SU-DHL-6 (cell line): Measurements from ENCODE around the gene ST6GAL1.

ENCODE experiments used
- H2AFZ ChIP-seq: fragments of 200-600 bp; sonication (generic); 2 replicates; pipeline ENCODE4 v1.6.1; 2014; ENCODE audit warnings: low read depth, mild to moderate bottlenecking, moderate library complexity, mixed read lengths, antibody characterized with exemption, low read length; ENCODE audit not compliant: severe bottlenecking
- H3F3A ChIP-seq: fragments of 200-600 bp; shearing (Covaris generic); 2 replicates; pipeline ENCODE4 v1.6.0; 2016; ENCODE audit warnings: antibody characterized with exemption, mild to moderate bottlenecking; ENCODE audit not compliant: insufficient read depth
- H3K27ac ChIP-seq: fragments of 200-600 bp; sonication (generic); 2 replicates; pipeline ENCODE4 v1.5.1; 2016; ENCODE audit warnings: low read depth, mild to moderate bottlenecking, low read length, moderate library complexity, mixed read lengths
- H3K27me3 ChIP-seq: fragments of 200-600 bp; sonication (generic), shearing (Covaris generic); 2 replicates; pipeline ENCODE4 v1.6.0; 2014; ENCODE audit warnings: mild to moderate bottlenecking, low read length
- H3K36me3 ChIP-seq: fragments of 200-600 bp; sonication (generic); 2 replicates; pipeline ENCODE4 v1.6.1; 2014; ENCODE audit warnings: mild to moderate bottlenecking, low read length, mixed read lengths
- H3K4me2 ChIP-seq: fragments of 300-600, 200-600 bp; shearing (Covaris generic), sonication (generic); 2 replicates; pipeline ENCODE4 v1.6.0; 2014; ENCODE audit warnings: low read length, low read depth, mild to moderate bottlenecking; ENCODE audit not compliant: poor library complexity, severe bottlenecking
- H3K4me3 ChIP-seq: fragments of 200-600 bp; sonication (generic); 2 replicates; pipeline ENCODE4 v1.5.1; 2014; ENCODE audit warnings: antibody characterized with exemption, low read length, mild to moderate bottlenecking, mixed read lengths; ENCODE audit not compliant: insufficient read depth, poor library complexity, severe bottlenecking
- H3K79me2 ChIP-seq: fragments of 200-600 bp; sonication (generic); 2 replicates; pipeline ENCODE4 v1.6.1; 2014; ENCODE audit warnings: mild to moderate bottlenecking, low read length, moderate library complexity; ENCODE audit not compliant: insufficient read depth
- H3K9ac ChIP-seq: fragments of 200-600 bp; sonication (generic); 2 replicates; pipeline ENCODE4 v1.7.0; 2014; ENCODE audit warnings: mild to moderate bottlenecking, low read length
- H3K9me2 ChIP-seq: fragments of 200-600 bp; sonication (generic); replicated peaks from 2 replicates; pipeline ENCODE4 v1.6.1; 2014; ENCODE audit warnings: low read length; ENCODE audit not compliant: insufficient read depth
- H3K9me3 ChIP-seq: fragments of 200-600 bp; sonication (generic); 2 replicates; pipeline ENCODE4 v1.6.1; 2014; ENCODE audit warnings: low read length, mixed read lengths; ENCODE audit not compliant: insufficient read depth
- H4K20me1 ChIP-seq: fragments of 200-600 bp; sonication (generic); 2 replicates; pipeline ENCODE4 v1.6.1; 2014; ENCODE audit warnings: low read depth, mild to moderate bottlenecking, antibody characterized with exemption, low read length, moderate library complexity, mixed read lengths
- EZH2phosphoT487 ChIP-seq: fragments of 200-600 bp; sonication (generic), shearing (Covaris generic); conservative IDR thresholded peaks from 2 replicates; pipeline ENCODE4 v1.6.1; 2018; ENCODE audit warnings: mild to moderate bottlenecking, antibody characterized with exemption, low read length, moderate library complexity, mixed read lengths
- TF ChIP-seq, protein P1 (sequence below): fragments of 200-600 bp; sonication (generic); IDR thresholded peaks from one replicate; pipeline ENCODE4 v1.5.1; 2017; ENCODE audit warnings: antibody characterized with exemption, mild to moderate bottlenecking, low read length, moderate library complexity; ENCODE audit not compliant: insufficient read depth, poor library complexity, severe bottlenecking

ST6GAL1 gene

DNA sequence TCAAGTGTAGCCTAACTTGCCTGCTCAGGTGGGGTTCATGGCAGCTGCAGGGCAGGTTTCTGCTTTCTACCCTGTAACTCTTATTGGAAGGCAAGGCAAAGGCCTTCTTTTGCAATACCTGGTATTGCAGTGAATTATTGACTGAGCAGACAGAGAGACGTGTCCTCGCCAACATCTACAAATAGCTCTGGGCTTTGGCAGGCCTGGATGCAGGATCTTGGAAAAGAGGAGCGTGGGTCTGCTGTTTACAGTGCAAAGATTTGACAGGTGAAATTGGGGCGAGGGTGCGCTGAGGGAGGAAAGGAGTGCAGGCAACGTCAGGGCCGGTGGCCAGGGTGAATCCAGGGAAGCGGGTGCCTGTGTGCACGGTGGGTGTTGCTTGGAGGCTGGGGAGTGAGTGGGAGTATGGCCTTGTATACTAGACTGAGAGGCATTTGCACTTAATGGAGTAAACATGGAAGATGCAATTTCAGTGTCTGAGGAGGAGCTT is 44.5 kb downstream of the ST6GAL1 start:
- Histone ChIP-seq H3K9me3 (no peaks in the 10 kb centered on the region), H3K9me2 (no peaks in the 10 kb centered on the region), H2AFZ (no peak overlapping the region), H3K9ac (no peak overlapping the region), H3F3A (no peaks in the 10 kb centered on the region), H4K20me1 (no peaks in the 10 kb centered on the region), H3K4me3 (no peak overlapping the region), H3K27ac (no peak overlapping the region), H3K36me3 (peaks cover 9% of the 10 kb centered on the region; the same call in 1 of the 2 replicates), H3K4me2 (no peak overlapping the region), H3K79me2 (peaks cover 3% of the 10 kb centered on the region; the same call in 1 of the 2 replicates), H3K27me3 (no peaks in the 10 kb centered on the region)
- no peak for TF ChIP-seq EZH2phosphoT487
- TF ChIP-seq, protein P1, sequence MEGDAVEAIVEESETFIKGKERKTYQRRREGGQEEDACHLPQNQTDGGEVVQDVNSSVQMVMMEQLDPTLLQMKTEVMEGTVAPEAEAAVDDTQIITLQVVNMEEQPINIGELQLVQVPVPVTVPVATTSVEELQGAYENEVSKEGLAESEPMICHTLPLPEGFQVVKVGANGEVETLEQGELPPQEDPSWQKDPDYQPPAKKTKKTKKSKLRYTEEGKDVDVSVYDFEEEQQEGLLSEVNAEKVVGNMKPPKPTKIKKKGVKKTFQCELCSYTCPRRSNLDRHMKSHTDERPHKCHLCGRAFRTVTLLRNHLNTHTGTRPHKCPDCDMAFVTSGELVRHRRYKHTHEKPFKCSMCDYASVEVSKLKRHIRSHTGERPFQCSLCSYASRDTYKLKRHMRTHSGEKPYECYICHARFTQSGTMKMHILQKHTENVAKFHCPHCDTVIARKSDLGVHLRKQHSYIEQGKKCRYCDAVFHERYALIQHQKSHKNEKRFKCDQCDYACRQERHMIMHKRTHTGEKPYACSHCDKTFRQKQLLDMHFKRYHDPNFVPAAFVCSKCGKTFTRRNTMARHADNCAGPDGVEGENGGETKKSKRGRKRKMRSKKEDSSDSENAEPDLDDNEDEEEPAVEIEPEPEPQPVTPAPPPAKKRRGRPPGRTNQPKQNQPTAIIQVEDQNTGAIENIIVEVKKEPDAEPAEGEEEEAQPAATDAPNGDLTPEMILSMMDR, result no peak

DNA sequence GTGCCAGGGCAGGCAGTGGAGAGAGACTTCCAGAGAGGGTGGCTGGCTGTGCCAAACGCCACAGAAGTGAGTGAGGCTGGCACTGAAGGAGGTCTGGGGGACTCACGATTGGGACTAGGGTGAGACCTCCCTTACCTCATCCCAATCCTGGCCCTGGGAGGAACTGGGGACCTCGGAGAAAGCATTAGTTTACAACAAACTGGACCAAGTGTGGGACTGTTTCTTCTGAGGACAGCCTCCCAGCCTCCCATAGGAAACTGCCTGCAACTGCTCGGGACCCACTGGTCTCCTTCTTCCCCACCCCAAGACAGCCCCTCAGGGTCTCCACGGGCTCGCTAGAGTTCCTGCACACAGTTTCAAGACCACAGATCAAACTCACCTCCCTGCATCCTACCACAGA is 45.4 kb downstream of the ST6GAL1 start:
- H3F3A ChIP-seq, result no peaks in the 10 kb centered on the region
- H3K4me2 ChIP-seq, result no peak overlapping the region
- H3K27ac ChIP-seq, result no peak overlapping the region
- H3K27me3 ChIP-seq, result no peaks in the 10 kb centered on the region
- H3K36me3 ChIP-seq, result peaks cover 6% of the 10 kb centered on the region; the same call in 1 of the 2 replicates
- H4K20me1 ChIP-seq, result no peaks in the 10 kb centered on the region
- H3K9me3 ChIP-seq, result no peaks in the 10 kb centered on the region
- H3K9ac ChIP-seq, result no peak overlapping the region
- no peak overlapping the region for H2AFZ ChIP-seq
- peaks cover under 1% of the 10 kb centered on the region; the same call in 1 of the 2 replicates for H3K79me2 ChIP-seq
- H3K4me3 ChIP-seq, result no peak overlapping the region
- no peaks in the 10 kb centered on the region for H3K9me2 ChIP-seq
- no peak for TF ChIP-seq EZH2phosphoT487
- TF ChIP-seq, protein P1, result no peak

DNA sequence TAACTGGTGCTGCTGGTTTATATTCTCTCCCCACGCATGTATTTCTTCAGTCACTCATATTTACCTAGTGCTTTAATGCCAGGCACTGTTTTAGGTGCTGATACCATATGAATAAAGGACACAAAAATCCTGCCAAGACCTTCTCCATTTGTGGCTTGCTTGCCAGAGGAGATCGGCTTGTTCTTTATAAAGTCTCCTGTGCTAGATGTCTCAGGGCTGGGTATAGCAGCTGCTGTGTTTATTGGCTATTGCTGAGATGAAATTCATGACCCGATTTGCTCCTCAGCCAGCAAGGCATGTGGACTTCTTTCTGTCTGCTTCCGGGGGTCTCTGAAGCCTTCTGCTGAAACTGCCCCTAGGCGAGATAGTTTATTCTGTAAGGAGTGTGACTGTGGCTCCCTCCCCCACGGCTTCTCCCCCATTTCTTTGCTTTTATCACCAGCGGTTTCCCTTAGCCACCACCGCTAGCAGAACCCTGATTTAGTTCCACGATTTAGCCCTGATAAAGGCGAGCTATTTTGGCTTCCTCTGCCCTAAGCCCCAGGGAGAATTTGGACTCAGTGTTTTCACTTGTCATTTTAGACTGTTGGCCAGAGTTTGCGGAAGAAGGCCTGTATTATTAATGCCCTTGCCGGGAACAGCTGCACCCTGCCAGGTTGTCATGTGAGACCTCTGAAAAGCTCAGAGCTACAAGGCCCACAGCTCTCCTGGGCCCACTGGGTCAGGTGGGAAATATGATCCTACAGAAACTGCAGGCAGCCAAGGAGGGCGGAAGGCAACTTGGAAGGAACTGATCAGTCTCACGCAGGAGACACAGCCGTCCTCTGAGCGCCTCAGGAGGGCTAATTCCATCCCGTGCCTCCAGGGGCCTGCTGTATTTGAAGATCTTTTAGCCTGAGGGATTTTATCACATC is 46.8 kb downstream of the ST6GAL1 start:
- H3K27ac ChIP-seq, result no peak overlapping the region
- H3F3A ChIP-seq, result peaks cover 7% of the 10 kb centered on the region; the same call in 1 of the 2 replicates
- H3K9me2 ChIP-seq, result no peaks in the 10 kb centered on the region
- no peaks in the 10 kb centered on the region for H4K20me1 ChIP-seq
- TF ChIP-seq, protein P1, result no peak
- no peak for TF ChIP-seq EZH2phosphoT487
- H3K9ac ChIP-seq, result no peak overlapping the region
- no peak overlapping the region for H3K4me2 ChIP-seq
- no peak overlapping the region for H3K4me3 ChIP-seq
- no peaks in the 10 kb centered on the region for H3K79me2 ChIP-seq
- H2AFZ ChIP-seq, result no peak overlapping the region
- no peaks in the 10 kb centered on the region for H3K9me3 ChIP-seq
- peaks cover 5% of the 10 kb centered on the region; the same call in 1 of the 2 replicates for H3K36me3 ChIP-seq
- H3K27me3 ChIP-seq, result no peaks in the 10 kb centered on the region
